Smooth muscle cell (in vitro differentiated cells): ENCODE data around the gene EML1. TPM values are rescaled to one million over a fixed set of nuclear protein-coding genes. Genes with fewer than 3 reads are reported as not detected.

Experiments used
- DNase-seq: peaks from one replicate; lab custom pipeline; 2025; ENCODE audit not compliant: unreplicated experiment; lab: John Stamatoyannopoulos, UW
- H2AFZ ChIP-seq: fragments of 200-600 bp; sonication (generic); 2 replicates; pipeline ENCODE4 v1.6.0; 2016; ENCODE audit warnings: antibody characterized with exemption, low read depth, mild to moderate bottlenecking
- H3F3A ChIP-seq: fragments of 200-600 bp; sonication (generic); 2 replicates; pipeline ENCODE4 v1.6.0; 2017; ENCODE audit warnings: antibody characterized with exemption, low read depth
- H3K27ac ChIP-seq: fragments of 200-600 bp; sonication (generic); 2 replicates; pipeline ENCODE4 v1.5.1; 2016; ENCODE audit warnings: low read depth, mild to moderate bottlenecking
- H3K27me3 ChIP-seq: fragments of 200-600 bp; sonication (generic); 2 replicates; pipeline ENCODE4 v1.6.1; 2016; ENCODE audit warnings: low read depth, mild to moderate bottlenecking
- H3K36me3 ChIP-seq: fragments of 200-600 bp; sonication (generic); 2 replicates; pipeline ENCODE4 v1.5.1; 2016; ENCODE audit warnings: low read depth
- H3K4me1 ChIP-seq: fragments of 200-600 bp; sonication (generic); 2 replicates; pipeline ENCODE4 v1.5.1; 2016; ENCODE audit warnings: low read depth
- H3K4me2 ChIP-seq: fragments of 200-600 bp; sonication (generic); 2 replicates; pipeline ENCODE4 v1.6.0; 2016; ENCODE audit warnings: mild to moderate bottlenecking
- H3K4me3 ChIP-seq: fragments of 200-600 bp; sonication (generic); 2 replicates; pipeline ENCODE4 v1.5.1; 2016; ENCODE audit warnings: mild to moderate bottlenecking
- H3K79me2 ChIP-seq: fragments of 200-600 bp; sonication (generic); 2 replicates; pipeline ENCODE4 v1.6.0; 2016; ENCODE audit warnings: low read depth, mild to moderate bottlenecking
- H3K9ac ChIP-seq: fragments of 200-600 bp; sonication (generic); 2 replicates; pipeline ENCODE4 v1.6.0; 2016; ENCODE audit warnings: low read depth
- H3K9me3 ChIP-seq: fragments of 200-600 bp; sonication (generic); replicated peaks from 2 replicates; pipeline ENCODE4 v1.5.1; 2016; ENCODE audit warnings: low read depth
- H4K20me1 ChIP-seq: fragments of 200-600 bp; sonication (generic); 2 replicates; pipeline ENCODE4 v1.6.0; 2016; ENCODE audit warnings: low read depth
- WGBS: methylation state at CpG from one replicate; pipeline ENCODE4 v1.1.7; 2016; ENCODE audit warnings: low lambda C conversion rate; 5-methylcytosine and 5-hydroxymethylcytosine counted together
- polyA plus RNA-seq: library from polyadenylated mRNA; unstranded; fragments of >200 nt; fragmentation: Nextera tagmentation; extraction: Ambion mirVana; gene quantifications from 2 replicates; pipeline ENCODE4 v1.2.1, GENCODE V29; 2016
- total RNA-seq: library from RNA; depleted of rRNA; stranded (reverse); fragments of >200 nt; gene quantifications from 2 replicates; pipeline ENCODE4 v1.2.3, GENCODE V29; 2014
- TF ChIP-seq, protein P1 (sequence below): fragments of 200-600 bp; sonication (generic); IDR thresholded peaks from 2 replicates; pipeline ENCODE4 v1.5.1; 2017; ENCODE audit warnings: borderline replicate concordance, mild to moderate bottlenecking, antibody characterized with exemption; ENCODE audit not compliant: insufficient read depth, poor library complexity, severe bottlenecking

Gene EML1
- total and polyA plus RNA-seq, 2 experiments from 2014 or later, result 13.0 to 31.2 TPM

DNA sequence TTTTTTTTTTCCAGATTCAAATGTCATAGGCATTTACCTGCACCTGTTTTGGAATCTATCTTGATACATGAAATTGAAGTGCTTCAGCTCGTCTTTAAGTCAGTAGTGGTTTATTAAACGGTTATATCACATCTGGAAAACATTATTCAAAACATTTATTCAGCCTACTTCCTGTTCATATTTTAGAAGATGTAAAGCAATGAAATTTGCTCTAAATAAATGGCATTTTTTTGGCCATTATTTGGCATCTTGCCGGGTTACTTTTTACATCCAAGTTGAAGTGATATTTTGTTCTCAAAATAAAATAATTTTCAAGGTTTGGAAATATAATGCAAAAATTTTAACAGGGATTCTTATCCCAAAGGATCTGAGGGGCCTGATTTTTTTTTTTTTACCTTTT lies 103.1 kb downstream of the EML1 start:
- H3K79me2 ChIP-seq, result no peaks in the 10 kb centered on the region
- H3K9me3 ChIP-seq, result no peaks in the 10 kb centered on the region
- H4K20me1 ChIP-seq, result no peaks in the 10 kb centered on the region
- WGBS, result 64% methylated on average over 3 of the region's 3 CpGs
- H3K4me2 ChIP-seq, result no peak overlapping the region
- H3K9ac ChIP-seq, result no peak overlapping the region
- TF ChIP-seq, protein P1, sequence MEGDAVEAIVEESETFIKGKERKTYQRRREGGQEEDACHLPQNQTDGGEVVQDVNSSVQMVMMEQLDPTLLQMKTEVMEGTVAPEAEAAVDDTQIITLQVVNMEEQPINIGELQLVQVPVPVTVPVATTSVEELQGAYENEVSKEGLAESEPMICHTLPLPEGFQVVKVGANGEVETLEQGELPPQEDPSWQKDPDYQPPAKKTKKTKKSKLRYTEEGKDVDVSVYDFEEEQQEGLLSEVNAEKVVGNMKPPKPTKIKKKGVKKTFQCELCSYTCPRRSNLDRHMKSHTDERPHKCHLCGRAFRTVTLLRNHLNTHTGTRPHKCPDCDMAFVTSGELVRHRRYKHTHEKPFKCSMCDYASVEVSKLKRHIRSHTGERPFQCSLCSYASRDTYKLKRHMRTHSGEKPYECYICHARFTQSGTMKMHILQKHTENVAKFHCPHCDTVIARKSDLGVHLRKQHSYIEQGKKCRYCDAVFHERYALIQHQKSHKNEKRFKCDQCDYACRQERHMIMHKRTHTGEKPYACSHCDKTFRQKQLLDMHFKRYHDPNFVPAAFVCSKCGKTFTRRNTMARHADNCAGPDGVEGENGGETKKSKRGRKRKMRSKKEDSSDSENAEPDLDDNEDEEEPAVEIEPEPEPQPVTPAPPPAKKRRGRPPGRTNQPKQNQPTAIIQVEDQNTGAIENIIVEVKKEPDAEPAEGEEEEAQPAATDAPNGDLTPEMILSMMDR, result no peak
- no peak overlapping the region for H3K27ac ChIP-seq
- H3K4me1 ChIP-seq, result no peaks in the 10 kb centered on the region
- H3K27me3 ChIP-seq, result no peaks in the 10 kb centered on the region
- DNase-seq, result no peak
- H3F3A ChIP-seq, result no peaks in the 10 kb centered on the region
- no peak overlapping the region for H2AFZ ChIP-seq
- H3K36me3 ChIP-seq, result no peaks in the 10 kb centered on the region
- H3K4me3 ChIP-seq, result no peak overlapping the region

DNA sequence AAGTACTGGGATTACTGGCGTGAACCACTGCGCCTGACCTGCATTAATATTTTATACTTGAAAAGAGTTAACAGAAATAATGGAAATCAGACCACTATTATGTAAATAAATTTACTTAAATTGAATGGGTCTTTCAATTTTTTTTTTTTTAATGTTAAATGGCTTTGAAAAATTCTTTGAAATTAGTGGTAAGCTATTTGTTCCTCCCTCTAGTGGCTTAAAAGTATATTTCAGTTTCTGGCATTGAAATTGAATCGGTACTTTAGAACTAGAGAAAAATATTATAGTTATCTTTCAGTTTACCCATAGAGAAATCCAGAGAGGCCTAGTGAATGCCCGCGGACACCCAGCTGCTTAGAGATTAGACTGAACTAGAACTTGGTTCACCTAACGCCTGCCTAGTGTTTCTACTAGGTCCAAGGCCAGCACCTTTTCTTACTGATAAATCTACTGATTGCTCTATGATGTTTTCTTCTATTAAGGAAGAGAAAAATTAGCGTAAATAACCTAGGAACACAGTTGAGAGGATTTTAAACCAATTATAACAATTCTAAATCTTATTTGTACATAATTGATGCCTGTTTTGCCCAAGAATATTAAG lies 106.5 kb downstream of the EML1 start:
- H3K36me3 ChIP-seq, result peaks cover 10% of the 10 kb centered on the region
- no peak overlapping the region for H3K27ac ChIP-seq
- H3F3A ChIP-seq, result no peaks in the 10 kb centered on the region
- H3K4me3 ChIP-seq, result no peak overlapping the region
- H3K4me1 ChIP-seq, result no peaks in the 10 kb centered on the region
- no peaks in the 10 kb centered on the region for H3K79me2 ChIP-seq
- H3K27me3 ChIP-seq, result no peaks in the 10 kb centered on the region
- H3K9ac ChIP-seq, result no peak overlapping the region
- no peaks in the 10 kb centered on the region for H4K20me1 ChIP-seq
- TF ChIP-seq, protein P1, result peak; percentile 63
- peaks cover 6% of the 10 kb centered on the region for H3K9me3 ChIP-seq
- WGBS, result 76% methylated on average over 7 of the region's 7 CpGs
- no peak overlapping the region for H3K4me2 ChIP-seq
- DNase-seq, result no peak
- H2AFZ ChIP-seq, result no peak overlapping the region

DNA sequence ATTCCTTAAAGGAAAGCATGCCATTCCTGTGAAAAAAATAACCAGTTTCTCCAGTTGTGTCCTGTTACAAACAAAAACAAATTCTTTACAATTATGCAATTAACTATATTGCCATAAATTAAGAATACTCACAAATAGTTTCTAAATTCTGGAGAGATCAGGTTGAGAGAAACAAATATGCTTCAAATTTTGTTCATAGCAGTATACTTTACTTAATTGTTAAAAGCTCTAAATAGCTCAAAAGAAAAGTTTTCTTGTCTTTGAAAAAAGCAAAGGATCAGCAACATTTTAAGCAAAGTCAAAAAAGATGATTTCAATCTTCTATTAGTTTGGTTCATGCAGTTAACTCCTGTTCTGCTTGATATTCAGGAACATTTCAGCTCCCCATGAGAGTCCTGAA lies 109.7 kb downstream of the EML1 start:
- H3K79me2 ChIP-seq, result no peaks in the 10 kb centered on the region
- H3F3A ChIP-seq, result no peaks in the 10 kb centered on the region
- H4K20me1 ChIP-seq, result no peaks in the 10 kb centered on the region
- no peaks in the 10 kb centered on the region for H3K27me3 ChIP-seq
- no peak for DNase-seq
- no peak overlapping the region for H2AFZ ChIP-seq
- H3K4me1 ChIP-seq, result no peaks in the 10 kb centered on the region
- H3K9me3 ChIP-seq, result peaks cover 6% of the 10 kb centered on the region
- no peak overlapping the region for H3K9ac ChIP-seq
- H3K4me2 ChIP-seq, result no peak overlapping the region
- H3K4me3 ChIP-seq, result no peak overlapping the region
- H3K36me3 ChIP-seq, result peaks cover 10% of the 10 kb centered on the region
- TF ChIP-seq, protein P1, result no peak
- no peak overlapping the region for H3K27ac ChIP-seq

GRCh38 chr14:99904506-99904905 lies 111.3 kb downstream of the EML1 start:
- Histone ChIP-seq H3K27me3 (no peaks in the 10 kb centered on the region), H2AFZ (no peak overlapping the region), H3K36me3 (peaks cover 10% of the 10 kb centered on the region), H3K79me2 (no peaks in the 10 kb centered on the region), H3K4me2 (no peak overlapping the region), H3K4me3 (no peak overlapping the region), H3K4me1 (no peaks in the 10 kb centered on the region), H4K20me1 (no peaks in the 10 kb centered on the region), H3K9ac (no peak overlapping the region), H3F3A (no peaks in the 10 kb centered on the region), H3K9me3 (peaks cover 6% of the 10 kb centered on the region), H3K27ac (no peak overlapping the region)
- WGBS, result 90% methylated on average over 2 of the region's 2 CpGs
- TF ChIP-seq, protein P1, result no peak
- DNase-seq, result no peak
